ENCODE measurements around the gene HSPA5.
"Not testable (repeated sequence)": the region's sequence is repeated elsewhere in the genome, so short reads cannot be mapped to it uniquely, and the experiment has no call there.

HSPA5 gene

GRCh38 chr9:125195591-125195990, 45.6 kb downstream of the HSPA5 start:
- not testable (repeated sequence) for H3K18ac ChIP-seq (ENCODE audit: low read length); H4K8ac ChIP-seq (ENCODE audit: low read depth, low read length); H3K79me2 ChIP-seq (ENCODE audit: control insufficient read depth, insufficient read depth, low read length, poor library complexity); DNase-seq; H3K79me1 ChIP-seq (ENCODE audit: low read length); H4K91ac ChIP-seq (ENCODE audit: low read depth, low read length); H3K14ac ChIP-seq (ENCODE audit: low read length); H2BK5ac ChIP-seq (ENCODE audit: low read depth, low read length, poor library complexity); H3K27ac ChIP-seq (ENCODE audit: low read depth, low read length); H3K9me3 ChIP-seq (ENCODE audit: insufficient read depth, low read depth, low read length); H3K4me3 ChIP-seq (ENCODE audit: low read depth, low read length); H3K9ac ChIP-seq (ENCODE audit: low read length); H2BK12ac ChIP-seq (ENCODE audit: low read length); H3K27me3 ChIP-seq (ENCODE audit: insufficient read depth, low read length); H3K4me1 ChIP-seq (ENCODE audit: control insufficient read depth in 1 of 2, insufficient read depth in 2 of 2, low read length in 2 of 2); H3K36me3 ChIP-seq (ENCODE audit: control insufficient read depth in 1 of 2, insufficient read depth in 2 of 2, low read length in 2 of 2); H3K4me2 ChIP-seq (ENCODE audit: low read length); H3K4ac ChIP-seq (ENCODE audit: low read depth, low read length); H4K12ac ChIP-seq (ENCODE audit: low read depth, low read length); H2AK5ac ChIP-seq (ENCODE audit: low read length); H2BK120ac ChIP-seq (ENCODE audit: insufficient read depth, low read length, poor library complexity); H3K23ac ChIP-seq (ENCODE audit: low read length); H2AFZ ChIP-seq (ENCODE audit: insufficient read depth, low read length, poor library complexity)
- no CpG with 5 or more reads among the region's 1 CpG for WGBS (ENCODE audit: extremely low coverage, insufficient coverage, insufficient read length)

GRCh38 chr9:125194466-125194865, 46.7 kb downstream of the HSPA5 start:
- H3K23ac ChIP-seq (ENCODE audit: low read length); H4K12ac ChIP-seq (ENCODE audit: low read depth, low read length); H3K27ac ChIP-seq (ENCODE audit: low read depth, low read length); H2BK120ac ChIP-seq (ENCODE audit: insufficient read depth, low read length, poor library complexity); H3K9me3 ChIP-seq (ENCODE audit: insufficient read depth, low read depth, low read length); H3K18ac ChIP-seq (ENCODE audit: low read length); H3K79me1 ChIP-seq (ENCODE audit: low read length); H3K9ac ChIP-seq (ENCODE audit: low read length); H2AK5ac ChIP-seq (ENCODE audit: low read length); H4K91ac ChIP-seq (ENCODE audit: low read depth, low read length); H2BK5ac ChIP-seq (ENCODE audit: low read depth, low read length, poor library complexity); H3K27me3 ChIP-seq (ENCODE audit: insufficient read depth, low read length); H2AFZ ChIP-seq (ENCODE audit: insufficient read depth, low read length, poor library complexity); H4K8ac ChIP-seq (ENCODE audit: low read depth, low read length); H3K4ac ChIP-seq (ENCODE audit: low read depth, low read length); H3K4me1 ChIP-seq (ENCODE audit: control insufficient read depth in 1 of 2, insufficient read depth in 2 of 2, low read length in 2 of 2); H3K36me3 ChIP-seq (ENCODE audit: control insufficient read depth in 1 of 2, insufficient read depth in 2 of 2, low read length in 2 of 2); H3K14ac ChIP-seq (ENCODE audit: low read length); H3K79me2 ChIP-seq (ENCODE audit: control insufficient read depth, insufficient read depth, low read length, poor library complexity); H3K4me2 ChIP-seq (ENCODE audit: low read length); H2BK12ac ChIP-seq (ENCODE audit: low read length); H3K4me3 ChIP-seq (ENCODE audit: low read depth, low read length); DNase-seq: not testable (repeated sequence)
- WGBS (ENCODE audit: extremely low coverage, insufficient coverage, insufficient read length): no CpG with 5 or more reads among the region's 5 CpGs

- H3K18ac ChIP-seq (ENCODE audit: low read length): no peak overlapping the region
- H4K91ac ChIP-seq (ENCODE audit: low read depth, low read length): peak overlapping the region; percentile 61
- H3K36me3 ChIP-seq (ENCODE audit: control insufficient read depth in 1 of 2, insufficient read depth in 2 of 2, low read length in 2 of 2): no peaks in the 10 kb centered on the region
- H3K14ac ChIP-seq (ENCODE audit: low read length): no peak overlapping the region
- WGBS (ENCODE audit: extremely low coverage, insufficient coverage, insufficient read length): no CpG with 5 or more reads among the region's 14 CpGs
- H2BK12ac ChIP-seq (ENCODE audit: low read length): peak overlapping the region; percentile 85
- peaks cover 16% of the 10 kb centered on the region for H3K79me2 ChIP-seq (ENCODE audit: control insufficient read depth, insufficient read depth, low read length, poor library complexity)
- H4K12ac ChIP-seq (ENCODE audit: low read depth, low read length): peak overlapping the region; percentile 94
- H2BK5ac ChIP-seq (ENCODE audit: low read depth, low read length, poor library complexity): no peak overlapping the region
- H3K9ac ChIP-seq (ENCODE audit: low read length): no peak overlapping the region
- peak overlapping the region; percentile 86 for H4K8ac ChIP-seq (ENCODE audit: low read depth, low read length)
- no peaks in the 10 kb centered on the region for H3K27me3 ChIP-seq (ENCODE audit: insufficient read depth, low read length)
- no peak overlapping the region for H3K23ac ChIP-seq (ENCODE audit: low read length)
- H3K4ac ChIP-seq (ENCODE audit: low read depth, low read length): peak overlapping the region; percentile 70
- peaks cover 2 to 5% of the 10 kb centered on the region in 2 experiments for H3K4me1 ChIP-seq (ENCODE audit: control insufficient read depth in 1 of 2, insufficient read depth in 2 of 2, low read length in 2 of 2)
- DNase-seq: no peak
- peaks cover 8% of the 10 kb centered on the region for H3K79me1 ChIP-seq (ENCODE audit: low read length)
- H2AFZ ChIP-seq (ENCODE audit: insufficient read depth, low read length, poor library complexity): peak overlapping the region; percentile 76
- H3K4me3 ChIP-seq (ENCODE audit: low read depth, low read length): no peak overlapping the region
- H3K4me2 ChIP-seq (ENCODE audit: low read length): peak overlapping the region; percentile 71
- peak overlapping the region; percentile 53 for H3K27ac ChIP-seq (ENCODE audit: low read depth, low read length)
- H3K9me3 ChIP-seq (ENCODE audit: insufficient read depth, low read depth, low read length): no peaks in the 10 kb centered on the region
- H2AK5ac ChIP-seq (ENCODE audit: low read length): no peak overlapping the region
- H2BK120ac ChIP-seq (ENCODE audit: insufficient read depth, low read length, poor library complexity): no peak overlapping the region
Observed at GRCh38 chr9:125190361-125190801, 50.8 kb downstream of the HSPA5 start.

- H4K91ac ChIP-seq (ENCODE audit: low read depth, low read length): peak within 1 kb of the TSS; percentile 67
- peak within 1 kb of the TSS; percentile 92 for H3K14ac ChIP-seq (ENCODE audit: low read length)
- H3K9me3 ChIP-seq (ENCODE audit: insufficient read depth, low read depth, low read length): no peaks in the 10 kb centered on the region
- peak; percentile 80 to 86 for DNase-seq
- H3K79me1 ChIP-seq (ENCODE audit: low read length): peaks cover 8% of the 10 kb centered on the region
- peak within 1 kb of the TSS; percentile 98 for H3K9ac ChIP-seq (ENCODE audit: low read length)
- peak within 1 kb of the TSS; percentile 94 for H4K12ac ChIP-seq (ENCODE audit: low read depth, low read length)
- peak within 1 kb of the TSS; percentile 71 for H3K4me2 ChIP-seq (ENCODE audit: low read length)
- H3K27me3 ChIP-seq (ENCODE audit: insufficient read depth, low read length): no peaks in the 10 kb centered on the region
- H2BK5ac ChIP-seq (ENCODE audit: low read depth, low read length, poor library complexity): peak within 1 kb of the TSS; percentile 59
- H3K4ac ChIP-seq (ENCODE audit: low read depth, low read length): peak within 1 kb of the TSS; percentile 71
- peak within 1 kb of the TSS; percentile 84 for H2AFZ ChIP-seq (ENCODE audit: insufficient read depth, low read length, poor library complexity)
- peak within 1 kb of the TSS; percentile 85 for H2BK12ac ChIP-seq (ENCODE audit: low read length)
- H2BK120ac ChIP-seq (ENCODE audit: insufficient read depth, low read length, poor library complexity): peak within 1 kb of the TSS; percentile 4
- H2AK5ac ChIP-seq (ENCODE audit: low read length): peak within 1 kb of the TSS; percentile 71
- no peaks in the 10 kb centered on the region for H3K36me3 ChIP-seq (ENCODE audit: control insufficient read depth in 1 of 2, insufficient read depth in 2 of 2, low read length in 2 of 2)
- peak within 1 kb of the TSS; percentile 99 for H3K4me3 ChIP-seq (ENCODE audit: low read depth, low read length)
- H3K18ac ChIP-seq (ENCODE audit: low read length): peak within 1 kb of the TSS; percentile 74
- H4K8ac ChIP-seq (ENCODE audit: low read depth, low read length): peak within 1 kb of the TSS; percentile 90
- H3K27ac ChIP-seq (ENCODE audit: low read depth, low read length): peak within 1 kb of the TSS; percentile 77
- WGBS (ENCODE audit: extremely low coverage, insufficient coverage, insufficient read length): no CpG with 5 or more reads among the region's 82 CpGs
- no peak within 1 kb of the TSS for H3K23ac ChIP-seq (ENCODE audit: low read length)
- peaks cover 2 to 5% of the 10 kb centered on the region in 2 experiments for H3K4me1 ChIP-seq (ENCODE audit: control insufficient read depth in 1 of 2, insufficient read depth in 2 of 2, low read length in 2 of 2)
- peaks cover 16% of the 10 kb centered on the region for H3K79me2 ChIP-seq (ENCODE audit: control insufficient read depth, insufficient read depth, low read length, poor library complexity)
Observed at GRCh38 chr9:125189361-125190289, 51.5 kb downstream of the HSPA5 start, which contains the start of gene PPP6C. Gene PPP6C (minus strand): TSS chr9:125189803. CDS start chr9:125189718, 85 bp downstream.

Measured in trophoblast cell (in vitro differentiated cells and primary cell).